HG03342 (cell line): Measurements from ENCODE around the gene CBFB.

Experiments
- ATAC-seq: cut with Tn5 transposase; IDR thresholded peaks from one replicate; pipeline ENCODE4 v1.9.1; 2021; ENCODE audit warnings: mild to moderate bottlenecking, moderate library complexity; ENCODE audit not compliant: unreplicated experiment

The CBFB gene

GRCh38 chr16:67091906-67092566 is 63.1 kb downstream of the CBFB start:
- ATAC-seq, result no peak

GRCh38 chr16:67093098-67093726 is 64.3 kb downstream of the CBFB start:
- ATAC-seq, result no peak

DNA sequence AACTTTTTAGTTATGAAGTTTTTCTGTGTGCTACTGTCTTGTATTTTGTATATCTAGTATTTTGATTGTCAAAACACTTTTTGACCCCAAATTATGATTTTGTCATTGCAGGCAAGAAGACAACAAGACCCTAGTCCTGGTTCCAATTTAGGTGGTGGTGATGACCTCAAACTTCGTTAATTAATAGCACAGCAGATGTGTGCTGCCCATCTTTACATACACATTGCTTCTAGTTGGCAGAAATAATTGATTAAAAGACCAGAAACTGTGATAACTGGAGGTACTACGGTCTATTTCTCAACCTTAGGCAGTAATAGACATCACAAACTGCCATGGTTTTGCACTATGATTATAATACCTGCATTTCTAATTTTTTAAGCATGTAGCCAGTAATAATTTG is 69.7 kb downstream of the CBFB start:
- no peak for ATAC-seq

DNA sequence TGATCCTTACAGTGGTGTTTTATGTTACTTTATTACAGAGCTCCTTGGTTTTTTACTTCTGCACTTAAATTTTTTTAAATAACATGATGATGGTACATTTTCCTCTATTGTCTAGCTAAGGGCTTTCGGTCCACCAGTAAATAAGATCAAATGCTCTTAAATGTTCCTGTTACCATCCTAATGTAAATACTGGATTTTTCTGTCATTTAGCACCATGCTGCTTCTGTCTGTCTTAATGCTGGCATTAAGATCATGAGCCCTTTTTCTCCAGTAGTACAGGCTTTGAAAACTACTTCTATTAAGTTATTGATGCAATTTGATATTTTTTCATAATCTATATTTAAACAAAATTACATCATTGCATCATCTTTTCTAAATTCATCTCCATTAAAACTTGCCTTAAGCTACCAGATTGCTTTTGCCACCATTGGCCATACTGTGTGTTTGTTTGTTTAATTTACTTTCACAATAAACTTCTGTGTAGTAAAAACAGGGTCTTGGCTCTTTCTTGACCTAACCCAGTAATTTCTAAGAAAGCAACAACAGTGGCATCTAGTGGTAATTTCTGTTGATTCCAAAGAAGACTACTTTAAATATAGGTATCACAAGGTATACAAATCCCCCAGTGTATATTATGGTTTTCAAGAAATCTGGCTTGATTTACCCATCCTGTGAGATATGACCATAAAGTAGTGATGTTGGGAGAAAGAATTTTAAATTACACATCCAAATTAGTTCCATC is 71.8 kb downstream of the CBFB start:
- no peak for ATAC-seq

DNA sequence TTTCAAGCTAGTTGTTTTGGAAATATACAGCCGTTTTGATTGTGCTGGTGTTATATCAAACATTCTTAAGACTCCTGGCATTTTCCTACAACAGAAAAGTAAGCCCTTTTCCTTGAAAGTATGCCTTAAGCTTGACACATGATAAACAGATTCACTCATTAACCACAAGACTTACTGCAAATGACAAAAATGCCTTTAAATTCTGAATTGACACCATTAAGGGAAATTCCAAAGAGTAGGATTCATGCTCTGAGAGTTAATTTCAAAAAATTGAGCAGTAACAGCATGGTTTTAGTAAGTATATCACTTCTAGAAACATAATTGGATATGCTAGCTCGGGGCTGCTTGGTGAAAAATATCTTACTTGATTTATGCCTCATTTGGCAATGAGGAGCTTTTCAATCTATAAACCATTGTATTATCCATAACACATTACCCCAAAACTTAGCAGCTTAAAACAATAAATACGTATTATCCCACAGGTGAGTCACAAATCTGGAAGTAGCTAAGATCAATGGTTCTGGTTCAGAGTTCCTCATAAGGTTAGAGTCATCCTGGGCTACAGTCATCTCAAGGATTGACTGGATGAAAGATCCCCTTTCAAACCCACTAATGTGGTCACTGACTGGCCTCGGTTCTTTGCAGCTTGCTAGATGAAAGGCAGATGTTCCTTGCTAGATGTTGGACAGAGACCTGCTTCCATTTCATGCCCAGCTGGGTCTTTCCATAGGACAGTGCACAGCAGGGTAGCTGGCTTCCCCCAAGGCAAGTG is 72.5 kb downstream of the CBFB start:
- no peak for ATAC-seq

GRCh38 chr16:67104061-67104460 is 75.1 kb downstream of the CBFB start:
- no peak for ATAC-seq

DNA sequence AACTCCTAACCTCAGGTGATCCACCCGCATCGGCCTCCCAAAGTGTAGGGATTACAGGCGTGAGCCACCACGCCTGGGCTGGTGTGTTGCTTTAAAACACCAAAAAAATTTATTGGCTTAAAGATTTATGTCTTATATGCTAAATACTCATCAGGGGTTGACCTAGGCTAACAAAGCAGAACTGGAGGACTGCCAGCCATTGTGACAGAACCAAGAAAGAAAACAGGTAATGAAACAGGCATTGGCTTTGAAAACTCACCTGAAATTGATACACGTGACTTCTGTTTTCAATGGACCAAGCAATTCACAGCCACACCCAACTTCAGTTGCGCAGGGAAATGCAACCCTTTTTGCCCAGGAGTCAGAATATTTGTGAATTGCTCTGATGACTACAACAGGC is 75.9 kb downstream of the CBFB start:
- ATAC-seq, result no peak

DNA sequence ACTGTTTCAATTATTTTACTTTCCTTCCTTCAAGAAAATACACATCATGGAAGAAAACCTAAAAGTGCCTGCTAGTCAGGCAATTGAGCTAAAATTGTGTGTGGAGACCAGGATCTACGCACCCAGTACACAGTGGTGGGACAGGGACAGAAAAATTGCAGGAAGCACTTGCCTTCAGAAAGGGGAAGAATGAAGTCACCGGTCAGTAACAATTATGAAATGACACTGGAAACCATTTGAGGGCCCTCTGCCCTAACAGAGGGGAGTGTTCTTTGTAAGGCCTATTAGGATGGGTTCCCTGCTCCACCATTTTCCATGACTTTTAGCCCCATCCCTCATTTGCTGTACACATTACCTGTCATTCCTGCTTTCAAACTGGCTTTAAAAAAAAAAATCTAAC is 76.3 kb downstream of the CBFB start:
- ATAC-seq, result no peak

DNA sequence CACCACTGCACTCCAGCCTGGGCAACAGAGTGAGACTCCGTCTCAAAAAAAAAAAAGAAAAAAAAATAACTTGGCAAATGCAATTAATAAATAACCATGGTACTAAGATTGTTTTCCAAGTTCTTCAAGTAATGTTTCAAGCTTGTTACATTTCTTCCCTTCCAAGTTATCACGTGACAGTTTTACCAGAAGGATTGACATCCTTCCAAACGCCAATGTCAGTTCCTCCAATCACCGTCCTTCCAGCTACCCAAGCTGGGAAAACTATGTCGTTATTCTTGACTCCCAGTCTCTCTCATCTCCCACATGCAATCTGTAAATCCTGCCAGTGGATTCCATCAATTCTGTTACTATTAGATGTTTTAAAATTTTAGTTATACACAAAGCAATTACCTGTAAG is 76.9 kb downstream of the CBFB start:
- ATAC-seq, result no peak

- no peak for ATAC-seq
These were observed 79.5 kb downstream of the CBFB start for GRCh38 chr16:67108489-67108888.

DNA sequence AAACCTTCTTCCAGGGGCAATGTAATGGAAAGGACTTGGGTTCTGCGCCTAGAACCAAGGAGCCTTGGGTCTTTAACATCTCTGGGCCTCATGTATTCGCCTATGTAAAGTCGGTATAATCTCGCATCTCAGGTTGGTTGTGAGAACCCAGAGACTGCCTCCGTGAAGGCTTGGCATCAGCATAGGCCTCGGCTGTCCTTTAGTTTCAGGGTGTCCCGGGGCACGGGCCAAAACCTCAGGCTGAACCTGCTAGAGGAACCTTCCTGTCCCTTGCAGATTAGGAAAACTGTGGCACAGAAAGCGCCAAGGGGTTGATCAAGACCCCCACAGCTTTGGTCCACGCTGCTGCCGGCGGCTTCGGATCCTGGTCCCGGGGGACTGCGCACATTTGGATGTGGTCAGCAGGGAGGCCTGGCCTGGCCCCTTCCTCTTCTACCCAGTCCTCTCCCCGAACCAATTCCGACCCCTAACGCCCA is 80.0 kb downstream of the CBFB start:
- ATAC-seq, result no peak

- peak; percentile 72 for ATAC-seq
These were observed 80.6 kb downstream of the CBFB start, which contains the start of gene PHAF1 for GRCh38 chr16:67109407-67110135. Gene PHAF1 (plus strand): TSS chr16:67109941. CDS start chr16:67110176, 235 bp downstream.

- no peak for ATAC-seq
These were observed 83.0 kb downstream of the CBFB start for GRCh38 chr16:67111951-67112444.

- ATAC-seq, result no peak
These were observed 83.8 kb downstream of the CBFB start for GRCh38 chr16:67112591-67113399.

DNA sequence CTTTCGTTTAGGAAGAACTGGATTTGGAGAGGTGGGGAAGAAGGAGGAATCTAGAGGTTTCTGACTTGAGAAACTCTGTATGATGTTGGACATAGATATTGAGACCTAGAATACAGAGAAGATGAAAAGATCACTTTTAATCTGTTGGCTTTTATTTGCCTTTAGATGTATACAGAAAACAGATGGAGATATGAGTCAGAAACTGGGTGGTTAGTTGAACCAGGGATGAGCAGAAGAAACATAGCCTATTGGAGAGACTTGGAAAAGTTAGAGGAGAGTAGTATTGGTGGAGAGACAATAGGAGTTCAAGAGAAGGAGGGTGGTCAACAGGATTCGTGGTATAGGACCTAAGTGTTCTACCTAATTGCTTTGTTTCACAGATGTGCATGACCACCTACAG is 85.8 kb downstream of the CBFB start:
- no peak for ATAC-seq

- ATAC-seq, result no peak
These were observed 86.7 kb downstream of the CBFB start for GRCh38 chr16:67115639-67116038.

DNA sequence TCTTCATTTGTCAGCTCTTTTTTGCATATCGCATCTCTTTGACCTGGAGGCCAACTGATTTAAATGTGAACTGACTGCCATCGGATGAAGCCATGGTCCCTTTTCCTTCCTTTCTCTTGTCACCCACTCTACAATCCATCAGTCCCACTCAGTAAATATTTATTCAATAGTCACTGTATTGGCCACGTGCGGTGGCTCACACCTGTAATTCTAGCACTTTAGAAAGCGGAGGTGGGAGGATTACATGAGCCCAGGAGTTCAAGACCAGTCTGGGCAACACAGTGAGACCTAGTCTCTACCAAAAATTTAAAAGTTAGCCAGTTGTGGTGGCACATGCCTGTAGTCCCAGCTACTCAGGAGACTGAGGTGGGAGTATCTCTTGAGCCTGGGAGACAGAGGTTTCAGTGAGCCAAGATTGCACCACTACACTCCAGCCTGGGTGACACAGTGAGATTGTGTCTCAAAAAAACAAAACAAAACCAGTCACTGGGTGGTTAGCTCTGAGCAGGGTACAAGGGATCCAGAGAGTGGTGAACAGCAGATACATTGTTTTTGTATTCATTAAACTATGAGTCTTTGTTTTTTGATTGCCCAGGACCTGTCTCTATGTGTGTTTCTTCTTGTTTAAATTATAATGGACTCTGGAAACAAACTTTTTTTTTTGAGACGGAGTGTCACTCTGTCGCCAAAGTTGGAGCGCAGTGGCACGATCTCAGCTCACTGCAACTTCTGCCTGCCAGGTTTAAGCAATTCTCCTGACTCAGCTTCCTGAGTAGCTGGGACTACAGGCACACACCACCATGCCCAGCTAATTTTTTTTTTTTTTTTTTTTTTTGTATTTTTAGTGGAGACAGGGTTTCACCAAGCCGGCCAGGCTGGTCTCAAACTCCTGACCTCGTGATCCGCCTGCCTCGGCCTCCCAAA is 87.7 kb downstream of the CBFB start:
- ATAC-seq, result no peak

DNA sequence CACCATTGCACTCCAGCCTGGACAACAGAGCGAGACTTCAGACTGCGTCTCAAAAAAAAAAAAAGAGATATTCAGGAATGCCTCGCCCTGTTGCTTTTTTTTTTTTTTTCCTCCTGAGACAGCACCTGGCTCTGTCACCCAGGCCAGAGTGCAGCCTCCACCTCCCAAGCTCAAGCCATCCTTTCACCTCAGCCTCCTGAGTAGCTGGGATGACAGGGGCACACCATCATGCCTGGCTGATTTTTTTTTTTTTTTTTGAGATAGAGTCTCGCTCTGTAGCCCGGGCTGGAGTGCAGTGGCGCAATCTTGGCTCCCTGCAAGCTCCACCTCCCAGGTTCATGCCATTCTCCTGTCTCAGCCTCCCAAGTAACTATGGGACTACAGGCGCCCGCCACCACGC is 88.8 kb downstream of the CBFB start:
- no peak for ATAC-seq
